GM19397 (cell line): ENCODE measurements around the gene PCGF5.
A peak's percentile ranks its signal among the peaks of the same experiment; 100 is the strongest.
"Not testable (repeated sequence)": the region's sequence is repeated elsewhere in the genome, so short reads cannot be mapped to it uniquely, and the experiment has no call there.

Experiments used
- ATAC-seq: cut with Tn5 transposase; IDR thresholded peaks from one replicate; pipeline ENCODE4 v1.9.1; 2021; ENCODE audit warnings: mild to moderate bottlenecking, moderate library complexity; ENCODE audit not compliant: unreplicated experiment

Gene PCGF5

DNA sequence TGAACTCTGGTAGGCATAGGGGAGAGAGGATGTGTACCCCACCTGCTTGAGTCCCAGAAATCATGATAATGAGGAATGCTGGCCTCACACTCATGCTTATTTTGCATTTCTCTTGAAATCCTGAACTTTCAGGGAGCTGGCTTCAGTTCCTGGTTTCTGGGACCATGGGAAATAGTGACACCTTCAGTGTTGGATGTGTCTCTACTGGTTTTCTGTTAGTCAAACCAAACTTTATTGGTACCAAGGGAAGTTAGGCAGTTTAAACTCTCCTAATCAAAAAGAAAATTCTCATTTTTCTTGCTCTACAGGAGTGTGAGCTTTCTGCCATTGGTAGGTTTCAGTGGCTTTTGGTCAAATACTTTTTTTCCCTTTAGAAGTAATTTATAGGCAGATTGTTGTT, 11.8 kb upstream of the PCGF5 start:
- no peak for ATAC-seq

DNA sequence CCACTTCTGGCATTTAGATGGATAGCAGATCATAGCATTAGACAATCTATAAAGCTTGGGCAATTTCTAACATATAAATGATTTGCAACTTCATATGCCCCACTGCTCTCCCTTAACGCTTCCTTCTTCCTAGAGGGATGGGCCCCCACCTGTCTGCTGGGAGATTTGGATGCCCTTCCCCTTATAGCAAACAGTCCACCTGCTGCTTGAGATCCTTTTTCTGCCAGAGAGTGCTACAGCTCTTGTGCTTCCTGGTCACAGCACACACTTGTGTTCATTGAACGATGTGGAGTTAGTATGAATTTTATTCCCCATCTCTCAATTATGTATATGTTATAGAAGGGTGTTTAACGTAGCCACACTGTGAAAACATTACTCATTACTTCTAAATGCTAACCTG, 10.4 kb upstream of the PCGF5 start:
- peak; percentile 1 for ATAC-seq

DNA sequence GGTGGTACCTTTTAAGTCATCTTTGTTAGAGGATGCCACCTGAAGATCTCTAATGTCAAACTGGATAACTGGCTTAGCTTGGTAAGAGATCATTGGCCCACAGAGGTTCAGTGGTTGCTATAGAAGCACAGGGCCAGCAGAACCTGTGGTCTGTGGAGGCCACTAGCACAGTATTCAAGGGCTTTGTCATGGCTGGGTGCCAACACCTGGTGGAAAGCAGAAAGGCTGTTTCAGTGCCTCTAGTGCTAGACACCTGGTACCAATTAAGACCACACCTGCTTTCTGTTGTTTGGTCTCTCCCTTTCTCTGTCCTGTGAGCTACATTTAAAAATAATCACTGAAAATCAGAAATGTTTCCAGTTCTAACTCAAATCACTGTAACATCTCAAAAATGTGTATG, 10.0 kb upstream of the PCGF5 start:
- peak; percentile 92 for ATAC-seq

DNA sequence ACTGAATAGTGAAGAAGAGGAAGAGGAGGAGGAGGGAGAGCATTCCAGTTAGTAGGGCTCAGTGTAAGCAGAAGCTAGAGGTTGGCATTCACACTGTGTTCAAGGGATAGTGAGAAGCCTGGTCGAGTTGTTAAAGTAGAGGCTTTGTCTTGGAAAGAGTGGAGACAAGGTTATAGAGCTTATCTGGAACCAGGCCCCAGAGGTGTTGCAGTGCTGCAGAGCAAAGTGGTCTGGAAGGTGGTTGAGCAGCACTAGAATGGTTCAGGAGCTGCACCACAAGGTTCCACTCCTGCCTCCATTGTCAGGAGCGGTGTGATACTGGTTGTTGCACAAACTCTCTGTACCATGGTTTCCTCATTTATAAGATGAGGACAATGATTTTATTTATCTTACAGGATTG, 8.8 kb upstream of the PCGF5 start:
- ATAC-seq = no peak

DNA sequence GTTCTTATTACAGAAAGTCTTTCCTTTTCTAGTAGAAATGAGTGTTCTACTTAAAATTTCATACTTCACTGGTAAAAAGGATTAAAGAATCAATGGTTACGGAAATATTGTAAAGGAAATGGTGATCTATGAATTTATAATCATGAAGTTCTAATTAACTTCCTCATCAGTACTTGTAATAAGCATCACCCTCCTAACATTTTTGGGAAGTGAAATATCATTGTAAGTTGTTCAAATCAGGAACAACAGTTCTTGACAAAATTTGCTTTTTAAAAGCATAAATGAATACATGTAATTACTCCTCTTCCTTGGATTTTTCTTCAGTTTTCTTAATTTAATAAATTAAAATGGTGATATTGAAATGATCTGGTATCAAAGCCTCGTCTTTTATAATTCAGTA, 5.6 kb upstream of the PCGF5 start:
- ATAC-seq = no peak

- ATAC-seq = no peak
Observed at GRCh38 chr10:91215384-91215783, 5.1 kb upstream of the PCGF5 start.

- ATAC-seq = no peak
Observed at GRCh38 chr10:91219371-91220193, 881 bp upstream of the PCGF5 start.

- ATAC-seq = peak; percentile 36
Observed at GRCh38 chr10:91220954-91221675, 652 bp downstream of the PCGF5 start.

DNA sequence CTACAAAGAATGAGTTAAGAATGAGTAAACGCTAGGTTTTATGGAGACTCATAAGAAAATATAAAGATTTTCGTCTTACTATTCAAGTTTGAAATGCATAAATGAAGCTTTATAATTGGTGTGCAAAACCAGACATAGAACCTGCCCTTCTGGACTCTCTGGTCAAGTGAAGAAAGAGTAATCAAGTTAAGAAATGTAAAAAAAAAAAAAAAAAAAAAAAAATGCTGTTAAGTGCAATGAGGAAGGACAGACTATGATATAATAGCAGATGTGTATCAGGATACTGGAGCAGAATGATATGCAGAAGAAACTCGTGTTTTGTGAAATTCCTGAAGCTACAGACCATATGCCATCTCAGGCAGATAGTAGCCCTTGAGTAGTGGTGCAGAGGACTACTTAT, 5.6 kb downstream of the PCGF5 start:
- ATAC-seq = no peak

- ATAC-seq = no peak
Observed at GRCh38 chr10:91227576-91227975, 7.1 kb downstream of the PCGF5 start.

- ATAC-seq = no peak
Observed at GRCh38 chr10:91229683-91230082, 9.2 kb downstream of the PCGF5 start.

GRCh38 chr10:91238191-91238590, 17.7 kb downstream of the PCGF5 start:
- ATAC-seq = no peak

GRCh38 chr10:91239789-91240188, 19.3 kb downstream of the PCGF5 start:
- ATAC-seq = no peak

DNA sequence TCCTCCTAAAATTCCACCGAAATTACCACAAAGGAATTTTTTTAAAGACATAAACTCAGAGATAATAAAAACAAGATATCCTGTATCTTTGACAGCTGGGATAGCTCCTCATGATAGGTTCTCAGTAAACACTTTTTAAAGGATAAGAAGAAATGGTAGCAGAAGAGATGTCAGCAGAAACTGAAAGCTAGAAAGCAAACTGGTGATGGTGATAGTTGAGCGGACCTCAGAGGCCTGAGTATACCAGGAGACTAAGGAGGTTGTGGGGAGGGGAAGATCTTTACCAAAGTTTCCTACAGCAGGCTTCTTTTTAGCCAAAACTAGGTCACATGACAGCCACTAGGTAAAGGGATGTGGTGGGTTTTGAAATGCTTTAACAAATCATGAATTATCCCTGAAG, 22.5 kb downstream of the PCGF5 start:
- ATAC-seq = no peak

DNA sequence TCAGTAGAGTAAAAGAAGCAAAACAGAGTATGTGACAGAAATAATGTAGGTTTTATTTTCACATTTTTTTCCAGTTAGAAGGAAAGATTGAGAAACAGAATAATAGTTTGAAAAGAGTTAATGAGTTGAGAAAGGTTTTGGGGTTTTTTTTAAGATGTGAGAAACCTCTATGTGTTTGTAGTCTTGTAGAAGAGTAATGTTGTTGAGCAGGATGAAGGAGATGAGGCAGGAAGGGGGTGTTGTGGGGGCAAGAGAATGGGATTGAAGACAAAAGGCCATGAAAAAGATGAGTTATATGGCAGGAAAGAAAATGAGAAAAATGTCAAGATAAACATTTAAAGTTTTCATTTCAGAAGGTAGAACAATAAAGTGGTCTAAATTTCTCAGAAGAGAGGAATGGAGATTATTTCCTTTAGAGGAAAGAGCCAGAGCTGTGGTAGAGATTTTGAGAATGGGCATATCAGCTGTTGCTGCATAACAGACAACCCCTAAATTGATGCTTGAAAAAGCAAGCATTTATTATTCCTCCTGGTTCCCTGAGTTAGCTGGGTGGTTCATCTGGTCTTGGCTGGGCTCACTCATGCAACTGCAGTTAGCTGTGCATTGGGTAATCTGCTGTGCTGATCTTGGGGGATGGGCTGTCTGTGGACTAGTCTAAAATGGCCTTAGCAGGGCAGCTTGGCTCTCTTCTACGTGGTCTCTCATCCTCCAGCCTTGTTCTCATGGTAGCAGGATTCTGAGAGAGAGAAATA, 27.1 kb downstream of the PCGF5 start:
- ATAC-seq = no peak

GRCh38 chr10:91249700-91250099, 29.2 kb downstream of the PCGF5 start:
- ATAC-seq = no peak

GRCh38 chr10:91250341-91250740, 29.9 kb downstream of the PCGF5 start:
- no peak for ATAC-seq

GRCh38 chr10:91251430-91252056, 31.1 kb downstream of the PCGF5 start:
- no peak for ATAC-seq

GRCh38 chr10:91253300-91253699, 32.8 kb downstream of the PCGF5 start:
- ATAC-seq = no peak

- ATAC-seq = no peak
Observed at GRCh38 chr10:91257310-91257709, 36.8 kb downstream of the PCGF5 start.

GRCh38 chr10:91260417-91260816, 40.0 kb downstream of the PCGF5 start:
- ATAC-seq = not testable (repeated sequence)
